Activated CD4-positive, alpha-beta T cell treated with anti-CD3 and anti-CD28 coated beads, Interleukin-10, Interleukin-2, amounts not matched to agents 100 ng/mL and 50 ng/mL, durations not matched to agents 16 hours and 8 hours (primary cell): ENCODE measurements around the gene C2CD4C.
"Not testable (repeated sequence)": the region's sequence is repeated elsewhere in the genome, so short reads cannot be mapped to it uniquely, and the experiment has no call there.

Source experiments
- DNase-seq: peaks from one replicate; pipeline ENCODE4 v3.0.0-alpha.2; 2020

The C2CD4C gene, protein sequence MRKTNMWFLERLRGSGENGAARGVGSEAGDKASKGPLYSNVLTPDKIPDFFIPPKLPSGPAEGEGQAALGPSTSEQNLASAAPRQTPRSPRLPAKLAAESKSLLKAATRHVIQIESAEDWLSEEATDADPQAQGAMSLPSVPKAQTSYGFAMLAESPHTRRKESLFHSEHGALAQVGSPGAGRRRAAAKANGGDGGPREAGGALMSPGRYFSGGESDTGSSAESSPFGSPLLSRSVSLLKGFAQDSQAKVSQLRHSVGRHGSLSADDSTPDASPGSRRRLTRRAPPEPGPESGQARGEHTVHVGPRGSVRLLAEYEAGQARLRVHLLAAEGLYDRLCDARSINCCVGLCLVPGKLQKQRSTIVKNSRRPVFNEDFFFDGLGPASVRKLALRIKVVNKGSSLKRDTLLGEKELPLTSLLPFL

GRCh38 chr19:408902-409515, at the start of gene C2CD4C:
Gene C2CD4C (minus strand): TSS chr19:409147. CDS start chr19:408361, 786 bp downstream.
- DNase-seq = no peak

- no peak for DNase-seq
Observed at GRCh38 chr19:458091-459042, 49.4 kb upstream of the C2CD4C start.

GRCh38 chr19:457636-458035, 48.7 kb upstream of the C2CD4C start:
- DNase-seq = no peak

GRCh38 chr19:456547-457110, 47.7 kb upstream of the C2CD4C start:
- DNase-seq = no peak

GRCh38 chr19:455851-456546, 47.1 kb upstream of the C2CD4C start:
- DNase-seq = no peak

GRCh38 chr19:455031-455705, 46.2 kb upstream of the C2CD4C start:
- no peak for DNase-seq

DNA sequence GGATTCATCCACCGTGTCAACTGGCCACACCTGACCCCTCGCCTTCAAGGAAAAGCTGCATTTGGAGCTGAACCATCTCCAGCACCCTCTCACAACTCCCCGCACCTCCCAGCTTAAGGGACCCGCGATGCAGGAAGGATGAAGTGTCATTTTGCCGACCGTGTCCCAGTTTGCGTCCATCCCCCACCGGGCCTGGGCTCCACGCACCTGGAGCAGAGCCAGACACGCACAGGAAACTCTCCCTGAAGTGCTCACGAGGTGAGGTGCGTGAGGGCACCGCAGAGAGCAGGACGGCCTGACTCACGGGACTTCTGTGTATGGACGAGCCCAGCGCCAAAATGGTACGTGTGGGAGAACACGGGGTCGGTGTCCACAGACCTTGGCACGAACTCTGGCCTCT, 44.7 kb upstream of the C2CD4C start:
- no peak for DNase-seq

DNA sequence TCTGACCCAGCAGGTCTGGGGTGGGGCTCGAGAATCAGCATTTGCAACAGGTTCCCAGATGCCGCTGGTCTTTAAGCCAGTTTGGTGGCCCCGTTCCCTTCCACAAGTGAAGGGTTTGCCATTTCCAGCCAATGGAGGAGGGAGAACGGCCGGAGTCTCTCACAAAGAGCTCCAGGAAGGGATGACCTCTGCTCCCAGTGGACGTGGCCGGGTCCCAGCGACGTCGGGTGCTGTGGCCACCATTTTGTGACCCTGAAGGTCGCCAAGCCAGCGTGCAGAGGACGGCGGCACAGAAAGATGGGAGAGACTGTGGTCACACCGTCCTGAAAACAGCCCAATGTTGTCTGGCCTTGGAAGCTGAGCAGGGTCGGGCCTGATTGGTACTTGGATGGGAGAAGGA, 43.9 kb upstream of the C2CD4C start:
- DNase-seq = no peak

DNA sequence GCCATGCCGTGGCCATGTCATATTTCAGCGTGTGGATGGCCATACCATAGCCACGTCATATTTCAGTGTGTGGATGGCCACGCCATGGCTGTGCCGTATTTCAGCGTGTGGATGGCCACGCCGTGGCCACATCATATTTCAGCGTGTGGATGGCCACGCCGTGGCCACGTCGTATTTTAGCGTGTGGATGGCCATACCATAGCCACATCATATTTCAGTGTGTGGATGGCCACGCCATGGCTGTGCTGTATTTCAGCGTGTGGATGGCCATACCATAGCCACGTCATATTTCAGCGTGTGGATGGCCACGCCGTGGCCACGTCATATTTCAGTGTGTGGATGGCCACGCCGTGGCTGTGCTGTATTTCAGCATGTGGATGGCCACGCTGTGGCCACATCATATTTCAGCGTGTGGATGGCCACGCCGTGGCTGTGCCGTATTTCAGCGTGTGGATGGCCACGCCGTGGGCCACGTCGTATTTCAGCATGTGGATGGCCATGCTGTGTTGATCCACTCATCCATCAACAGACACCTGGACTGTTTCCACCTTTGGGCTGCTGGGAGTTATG, 42.0 kb upstream of the C2CD4C start:
- not testable (repeated sequence) for DNase-seq

- no peak for DNase-seq
Observed at GRCh38 chr19:449916-450315, 41.0 kb upstream of the C2CD4C start.

GRCh38 chr19:447816-448560, 39.0 kb upstream of the C2CD4C start:
- DNase-seq = no peak

DNA sequence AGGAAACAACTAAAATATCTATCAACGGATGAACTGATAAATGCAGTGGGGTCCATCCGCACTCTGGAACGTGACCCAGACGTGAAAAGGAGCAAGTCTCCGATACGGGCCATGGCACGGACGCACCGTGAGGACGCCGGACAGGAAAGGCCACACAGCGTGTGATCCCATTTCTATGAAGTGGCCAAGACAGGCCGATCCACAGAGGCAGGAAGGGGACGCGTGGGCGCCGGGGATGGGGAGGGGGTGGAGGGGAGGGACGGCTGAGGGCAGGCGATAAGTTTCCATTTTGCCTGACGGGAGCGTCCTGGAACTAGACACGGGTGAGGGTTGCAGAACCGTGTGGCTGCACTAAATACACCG, 38.1 kb upstream of the C2CD4C start:
- DNase-seq = no peak

DNA sequence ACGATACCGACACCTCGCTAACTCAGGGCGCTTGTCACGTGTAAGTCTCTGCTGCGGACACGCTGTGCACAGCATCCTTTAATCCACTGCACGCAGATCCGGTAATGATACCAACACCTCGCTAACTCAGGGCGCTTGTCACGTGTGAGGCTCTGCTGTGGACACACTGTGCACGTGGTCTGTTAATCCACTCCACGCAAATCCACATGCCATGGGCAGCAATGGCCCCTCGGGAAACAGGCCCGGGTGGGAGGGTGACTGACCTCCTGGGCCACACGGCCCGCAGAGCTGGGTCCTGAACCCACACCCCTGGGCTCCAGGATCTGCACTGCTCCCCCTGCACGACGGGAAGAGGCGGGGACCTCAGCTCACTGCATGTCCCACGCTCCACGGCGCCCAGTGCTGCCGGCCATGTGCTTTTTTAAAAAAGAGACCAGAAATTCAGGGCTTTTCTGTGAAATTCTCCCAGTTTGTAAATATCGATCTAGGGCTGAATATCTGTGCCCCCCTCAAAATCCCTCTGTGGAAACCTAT, 35.8 kb upstream of the C2CD4C start:
- DNase-seq = no peak

- no peak for DNase-seq
Observed at GRCh38 chr19:443005-443404, 34.1 kb upstream of the C2CD4C start.

DNA sequence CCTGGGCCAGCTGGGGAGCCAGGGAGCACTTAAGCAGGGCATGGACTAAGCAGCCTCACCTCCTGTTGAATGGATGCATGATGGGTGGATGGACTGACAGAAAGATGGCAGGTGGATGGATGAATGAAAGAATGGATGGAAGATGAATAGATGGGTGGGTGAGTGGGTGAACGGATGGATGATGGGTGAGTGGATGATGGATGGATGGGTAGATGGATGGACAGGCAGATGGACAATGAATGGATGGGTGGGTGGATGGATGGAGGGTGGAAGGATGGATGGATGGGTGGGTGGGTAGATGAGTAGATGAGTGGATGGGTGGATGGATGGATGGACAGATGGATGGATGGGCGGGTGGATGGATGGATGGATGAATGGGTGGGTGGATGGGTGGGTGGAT, 33.1 kb upstream of the C2CD4C start:
- no peak for DNase-seq

DNA sequence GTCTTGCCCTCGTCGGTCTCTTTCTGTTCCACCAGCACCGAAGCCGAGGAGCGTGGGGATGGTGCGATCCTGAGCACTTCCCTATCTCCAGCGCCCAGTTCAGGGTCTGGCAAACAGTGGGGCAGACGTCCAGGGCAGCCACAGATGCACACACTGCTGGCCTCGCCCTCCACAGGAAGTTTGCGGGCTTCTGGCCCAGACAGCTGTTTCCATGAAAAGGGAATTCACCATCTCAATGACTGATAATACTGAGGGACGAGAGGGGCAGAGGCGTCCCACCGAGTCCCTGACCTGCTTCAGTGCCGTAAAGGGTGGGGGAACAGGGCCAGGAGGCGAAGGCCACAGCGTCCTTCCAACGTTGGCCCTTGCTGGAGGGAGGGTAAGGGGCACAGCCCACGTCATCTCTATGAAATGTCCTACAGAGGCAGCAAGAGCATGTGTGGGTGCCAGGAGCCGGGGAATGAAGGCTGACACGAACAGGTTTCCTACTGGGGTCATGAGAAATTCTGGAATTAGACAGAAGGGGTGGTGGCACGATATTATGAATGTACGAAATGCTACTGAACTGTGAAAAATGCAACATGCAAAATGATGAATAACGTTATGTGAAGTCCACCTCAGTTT, 32.4 kb upstream of the C2CD4C start:
- DNase-seq = no peak

GRCh38 chr19:440391-441212, 31.7 kb upstream of the C2CD4C start:
- DNase-seq = no peak

- no peak for DNase-seq
Observed at GRCh38 chr19:439167-439900, 30.4 kb upstream of the C2CD4C start.
